Activated naive CD4-positive, alpha-beta T cell treated with anti-CD3 and anti-CD28 coated beads, Interleukin-2, amount 10 ng/mL, durations not matched to agents 7 days and 5 days (primary cell): Measurements from ENCODE around the gene SPX.

ENCODE experiments used
- CTCF ChIA-PET: fragments of 350-600 bp; sonication (Branson Sonifier 250); formaldehyde crosslinking; loops from one replicate; lab custom pipeline; 2021; ENCODE audit warnings: antibody characterized with exemption; lab: Charles Lee
- DNase-seq: peaks from one replicate; pipeline ENCODE4 v3.0.0-alpha.2; 2020
- H3K27ac Mint-ChIP-seq: one replicate; pipeline ENCODE4 v1.8.0; 2021; ENCODE audit warnings: mild to moderate bottlenecking, moderate library complexity, mixed read lengths
- H3K27me3 Mint-ChIP-seq: one replicate; pipeline ENCODE4 v1.8.0; 2021; ENCODE audit warnings: mild to moderate bottlenecking, mixed read lengths
- H3K36me3 Mint-ChIP-seq: one replicate; pipeline ENCODE4 v1.8.0; 2021; ENCODE audit warnings: mixed read lengths
- H3K4me1 Mint-ChIP-seq: one replicate; pipeline ENCODE4 v1.8.0; 2021; ENCODE audit warnings: mixed read lengths
- H3K4me3 Mint-ChIP-seq: one replicate; pipeline ENCODE4 v1.8.0; 2021; ENCODE audit warnings: mild to moderate bottlenecking, moderate library complexity, mixed read lengths
- H3K9me3 Mint-ChIP-seq: one replicate; pipeline ENCODE4 v1.8.0; 2021; ENCODE audit warnings: mixed read lengths

The SPX gene

GRCh38 chr12:21518451-21518850, 7.6 kb upstream of the SPX start:
- CTCF ChIA-PET = no interaction called here
- Mint-ChIP-seq H3K4me1 (no peaks in the 10 kb centered on the region), H3K36me3 (peaks cover 33% of the 10 kb centered on the region), H3K27me3 (no peaks in the 10 kb centered on the region), H3K9me3 (no peaks in the 10 kb centered on the region), H3K27ac (no peak overlapping the region), H3K4me3 (no peak overlapping the region)
- DNase-seq = no peak

- peaks cover 14% of the 10 kb centered on the region for H3K36me3 Mint-ChIP-seq
- no peaks in the 10 kb centered on the region for H3K9me3 Mint-ChIP-seq
- no peak overlapping the region for H3K4me3 Mint-ChIP-seq
- CTCF ChIA-PET = no interaction called here
- no peaks in the 10 kb centered on the region for H3K4me1 Mint-ChIP-seq
- no peak overlapping the region for H3K27ac Mint-ChIP-seq
- DNase-seq = no peak
- H3K27me3 Mint-ChIP-seq = peaks cover 13% of the 10 kb centered on the region
Observed at GRCh38 chr12:21521541-21521940, 4.6 kb upstream of the SPX start.

GRCh38 chr12:21523148-21523547, 2.9 kb upstream of the SPX start:
- Mint-ChIP-seq H3K27me3 (peaks cover 30% of the 10 kb centered on the region), H3K9me3 (no peaks in the 10 kb centered on the region), H3K4me3 (no peak overlapping the region), H3K4me1 (peaks cover 4% of the 10 kb centered on the region), H3K27ac (no peak overlapping the region), H3K36me3 (peaks cover 8% of the 10 kb centered on the region)
- CTCF ChIA-PET = no interaction called here
- DNase-seq = no peak

- peak overlapping the region; percentile 70 for H3K4me3 Mint-ChIP-seq
- CTCF ChIA-PET = no interaction called here
- H3K36me3 Mint-ChIP-seq = no peaks in the 10 kb centered on the region
- peaks cover 50% of the 10 kb centered on the region for H3K27me3 Mint-ChIP-seq
- no peak for DNase-seq
- H3K9me3 Mint-ChIP-seq = no peaks in the 10 kb centered on the region
- H3K4me1 Mint-ChIP-seq = peaks cover 6% of the 10 kb centered on the region
- no peak overlapping the region for H3K27ac Mint-ChIP-seq
Observed at GRCh38 chr12:21526721-21527345, 737 bp downstream of the SPX start.

DNA sequence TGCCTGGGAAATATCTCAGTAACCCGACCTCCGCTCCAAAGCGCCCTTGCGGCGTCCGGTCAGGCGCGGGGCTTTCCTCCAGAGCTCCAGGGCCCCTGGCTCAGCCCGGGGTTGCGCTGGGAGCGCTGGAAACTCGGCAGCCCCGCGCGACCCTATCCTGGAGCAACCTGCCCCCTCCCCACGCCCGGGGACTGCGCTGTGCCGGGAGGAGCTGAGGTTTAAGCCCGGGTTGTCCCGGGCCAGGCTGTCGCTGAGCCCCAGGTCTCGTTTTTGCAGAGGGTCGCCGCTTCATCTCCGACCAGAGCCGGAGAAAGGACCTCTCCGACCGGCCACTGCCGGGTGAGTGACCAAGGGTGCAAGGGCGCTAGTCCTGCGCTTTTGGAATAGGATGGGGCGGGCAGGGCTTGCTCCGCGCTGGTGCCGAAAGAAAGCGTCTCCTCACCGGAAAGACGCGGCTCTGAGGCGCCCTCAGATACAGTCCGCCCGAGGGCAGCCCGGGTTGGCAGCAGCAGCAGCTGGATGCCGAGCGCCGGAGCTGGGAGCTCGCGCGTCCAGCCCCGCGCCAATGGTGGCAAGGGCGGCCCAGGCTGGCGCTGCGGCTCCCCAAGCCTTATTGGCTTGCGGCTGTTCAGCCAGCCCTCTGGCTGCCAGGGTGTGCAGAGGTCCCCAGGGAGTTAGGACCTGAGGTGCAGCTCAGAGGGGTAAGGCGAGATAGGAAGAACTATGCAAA, 1.5 kb downstream of the SPX start:
- H3K27ac Mint-ChIP-seq = no peak overlapping the region
- peaks cover 6% of the 10 kb centered on the region for H3K4me1 Mint-ChIP-seq
- DNase-seq = peak; percentile 79
- CTCF ChIA-PET = no interaction called here
- H3K4me3 Mint-ChIP-seq = peak overlapping the region; percentile 70
- H3K9me3 Mint-ChIP-seq = no peaks in the 10 kb centered on the region
- peaks cover 50% of the 10 kb centered on the region for H3K27me3 Mint-ChIP-seq
- H3K36me3 Mint-ChIP-seq = no peaks in the 10 kb centered on the region

GRCh38 chr12:21528953-21529352, 2.9 kb downstream of the SPX start:
- H3K4me3 Mint-ChIP-seq = no peak overlapping the region
- CTCF ChIA-PET = no interaction called here
- peaks cover 50% of the 10 kb centered on the region for H3K27me3 Mint-ChIP-seq
- no peaks in the 10 kb centered on the region for H3K9me3 Mint-ChIP-seq
- no peak for DNase-seq
- peaks cover 6% of the 10 kb centered on the region for H3K4me1 Mint-ChIP-seq
- H3K27ac Mint-ChIP-seq = no peak overlapping the region
- H3K36me3 Mint-ChIP-seq = no peaks in the 10 kb centered on the region

DNA sequence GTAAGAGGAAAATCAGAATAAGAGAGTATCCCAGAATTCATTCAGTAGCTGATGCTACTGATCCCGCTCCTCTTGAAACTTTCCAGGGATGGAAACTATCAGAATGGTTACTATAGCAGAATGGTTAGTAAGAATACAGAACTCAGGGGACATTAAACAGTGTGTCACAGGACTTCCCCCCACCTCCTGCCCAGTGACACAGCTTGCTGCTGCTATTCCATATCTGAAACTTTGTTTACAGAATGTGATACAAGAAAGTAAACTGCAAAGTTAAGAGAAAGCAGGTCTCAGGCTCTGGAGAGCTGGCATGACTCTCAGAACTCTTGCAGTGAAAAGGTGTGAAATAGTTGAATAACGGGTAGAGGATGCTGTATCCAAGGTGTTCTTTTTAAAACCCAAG, 3.4 kb downstream of the SPX start:
- CTCF ChIA-PET = no interaction called here
- no peak overlapping the region for H3K4me3 Mint-ChIP-seq
- DNase-seq = no peak
- peaks cover 49% of the 10 kb centered on the region for H3K27me3 Mint-ChIP-seq
- H3K27ac Mint-ChIP-seq = no peak overlapping the region
- peaks cover 6% of the 10 kb centered on the region for H3K4me1 Mint-ChIP-seq
- H3K9me3 Mint-ChIP-seq = no peaks in the 10 kb centered on the region
- H3K36me3 Mint-ChIP-seq = no peaks in the 10 kb centered on the region

GRCh38 chr12:21538061-21538653, 12.1 kb downstream of the SPX start:
- H3K27me3 Mint-ChIP-seq = peaks cover 8% of the 10 kb centered on the region
- DNase-seq = no peak
- no peak overlapping the region for H3K27ac Mint-ChIP-seq
- no peaks in the 10 kb centered on the region for H3K36me3 Mint-ChIP-seq
- H3K4me3 Mint-ChIP-seq = no peak overlapping the region
- no peaks in the 10 kb centered on the region for H3K9me3 Mint-ChIP-seq
- no peaks in the 10 kb centered on the region for H3K4me1 Mint-ChIP-seq
- CTCF ChIA-PET = no interaction called here

DNA sequence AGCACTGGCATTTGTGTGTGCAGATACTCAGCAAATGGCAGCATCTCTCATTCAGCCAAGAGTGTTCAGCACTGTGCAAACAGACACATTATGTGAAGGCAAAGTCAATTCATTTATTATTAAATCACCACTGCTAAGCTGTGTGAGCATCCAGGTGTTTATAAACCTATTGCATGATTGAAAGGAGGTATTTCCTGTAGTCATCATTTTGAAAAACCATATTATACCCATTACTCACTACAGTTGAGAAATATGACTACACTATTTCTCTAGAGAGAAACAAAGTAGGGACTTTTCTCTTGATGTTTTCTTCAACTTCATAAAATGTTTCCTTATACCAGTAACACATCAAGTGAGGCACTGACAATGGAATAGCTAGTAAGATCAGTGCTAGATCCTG, 13.7 kb downstream of the SPX start:
- no peaks in the 10 kb centered on the region for H3K4me1 Mint-ChIP-seq
- H3K9me3 Mint-ChIP-seq = no peaks in the 10 kb centered on the region
- DNase-seq = no peak
- H3K36me3 Mint-ChIP-seq = no peaks in the 10 kb centered on the region
- no peak overlapping the region for H3K4me3 Mint-ChIP-seq
- H3K27me3 Mint-ChIP-seq = peaks cover 4% of the 10 kb centered on the region
- H3K27ac Mint-ChIP-seq = no peak overlapping the region
- CTCF ChIA-PET = no interaction called here

DNA sequence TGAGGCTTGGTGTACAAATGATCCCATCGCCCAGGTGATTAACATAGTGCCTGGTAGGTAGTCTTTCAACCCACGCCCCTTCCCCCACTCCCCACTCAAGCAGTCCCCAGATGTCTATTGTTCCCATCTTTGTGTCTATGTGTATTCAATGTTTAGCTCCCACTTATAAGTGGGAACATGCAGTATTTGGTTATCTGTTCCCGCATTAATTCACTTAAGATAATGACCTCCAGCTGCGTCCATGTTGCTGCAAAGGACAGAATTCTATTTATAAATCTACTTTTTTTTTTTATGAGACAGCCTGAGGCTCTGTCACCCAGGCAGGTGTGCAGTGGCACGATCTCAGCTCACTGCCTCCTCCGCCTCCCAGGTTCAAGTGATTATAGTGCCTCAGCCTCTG, 15.7 kb downstream of the SPX start:
- H3K4me1 Mint-ChIP-seq = no peaks in the 10 kb centered on the region
- no peaks in the 10 kb centered on the region for H3K9me3 Mint-ChIP-seq
- no peak for DNase-seq
- H3K4me3 Mint-ChIP-seq = no peak overlapping the region
- H3K27me3 Mint-ChIP-seq = peaks cover 3% of the 10 kb centered on the region
- CTCF ChIA-PET = no interaction called here
- H3K27ac Mint-ChIP-seq = no peak overlapping the region
- H3K36me3 Mint-ChIP-seq = no peaks in the 10 kb centered on the region

- DNase-seq = no peak
- Mint-ChIP-seq H3K9me3 (no peaks in the 10 kb centered on the region), H3K27me3 (no peaks in the 10 kb centered on the region), H3K27ac (no peak overlapping the region), H3K4me3 (no peak overlapping the region), H3K36me3 (no peaks in the 10 kb centered on the region), H3K4me1 (no peaks in the 10 kb centered on the region)
- CTCF ChIA-PET = no interaction called here
Observed at GRCh38 chr12:21542403-21542802, 16.3 kb downstream of the SPX start.

- Mint-ChIP-seq H3K4me1 (no peaks in the 10 kb centered on the region), H3K27ac (no peak overlapping the region), H3K36me3 (no peaks in the 10 kb centered on the region), H3K27me3 (no peaks in the 10 kb centered on the region), H3K9me3 (no peaks in the 10 kb centered on the region), H3K4me3 (no peak overlapping the region)
- DNase-seq = no peak
- CTCF ChIA-PET = no interaction called here
Observed at GRCh38 chr12:21543151-21543550, 17.1 kb downstream of the SPX start.

- H3K27me3 Mint-ChIP-seq = no peaks in the 10 kb centered on the region
- H3K9me3 Mint-ChIP-seq = no peaks in the 10 kb centered on the region
- no peaks in the 10 kb centered on the region for H3K36me3 Mint-ChIP-seq
- no peak overlapping the region for H3K4me3 Mint-ChIP-seq
- no peak overlapping the region for H3K27ac Mint-ChIP-seq
- H3K4me1 Mint-ChIP-seq = no peaks in the 10 kb centered on the region
- CTCF ChIA-PET = no interaction called here
- DNase-seq = no peak
Observed at GRCh38 chr12:21545557-21545956, 19.5 kb downstream of the SPX start.

- H3K4me1 Mint-ChIP-seq = no peaks in the 10 kb centered on the region
- CTCF ChIA-PET = no interaction called here
- H3K36me3 Mint-ChIP-seq = no peaks in the 10 kb centered on the region
- H3K9me3 Mint-ChIP-seq = no peaks in the 10 kb centered on the region
- DNase-seq = no peak
- no peak overlapping the region for H3K27ac Mint-ChIP-seq
- H3K4me3 Mint-ChIP-seq = no peak overlapping the region
- no peaks in the 10 kb centered on the region for H3K27me3 Mint-ChIP-seq
Observed at GRCh38 chr12:21546716-21547115, 20.6 kb downstream of the SPX start.

DNA sequence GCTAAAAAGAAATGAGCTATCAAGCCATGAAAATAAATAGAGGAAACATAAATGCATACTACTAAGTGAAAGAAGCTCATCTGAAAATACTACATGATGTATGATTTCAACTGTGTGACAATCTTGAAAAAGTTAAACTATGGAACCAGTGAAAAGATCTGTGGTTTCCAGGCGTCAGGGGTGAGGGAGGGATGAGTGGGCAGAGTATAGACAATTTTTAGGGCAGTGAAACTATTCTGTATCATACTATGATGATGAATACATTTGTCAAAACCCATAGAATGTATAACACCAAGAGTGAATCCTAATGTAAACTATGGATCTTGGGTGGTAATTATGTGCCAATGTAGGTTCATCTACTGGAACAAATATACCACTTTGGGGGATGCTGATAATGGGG, 21.3 kb downstream of the SPX start:
- no peaks in the 10 kb centered on the region for H3K36me3 Mint-ChIP-seq
- H3K27me3 Mint-ChIP-seq = no peaks in the 10 kb centered on the region
- H3K4me1 Mint-ChIP-seq = no peaks in the 10 kb centered on the region
- CTCF ChIA-PET = interaction anchor here (0.7 kb wide), 1 partner anchor 21 kb away, joined by 4 read pairs; no protein-coding TSS in a partner anchor
- no peak overlapping the region for H3K27ac Mint-ChIP-seq
- no peak for DNase-seq
- no peak overlapping the region for H3K4me3 Mint-ChIP-seq
- H3K9me3 Mint-ChIP-seq = no peaks in the 10 kb centered on the region
